Kasumi-1 (cell line): ENCODE results near the gene EFTUD2.

ENCODE experiments used
- DNase-seq, 2 experiments: peaks; one replicate each; lab custom pipeline; 2025; lab: John Stamatoyannopoulos, UW

Gene EFTUD2

DNA sequence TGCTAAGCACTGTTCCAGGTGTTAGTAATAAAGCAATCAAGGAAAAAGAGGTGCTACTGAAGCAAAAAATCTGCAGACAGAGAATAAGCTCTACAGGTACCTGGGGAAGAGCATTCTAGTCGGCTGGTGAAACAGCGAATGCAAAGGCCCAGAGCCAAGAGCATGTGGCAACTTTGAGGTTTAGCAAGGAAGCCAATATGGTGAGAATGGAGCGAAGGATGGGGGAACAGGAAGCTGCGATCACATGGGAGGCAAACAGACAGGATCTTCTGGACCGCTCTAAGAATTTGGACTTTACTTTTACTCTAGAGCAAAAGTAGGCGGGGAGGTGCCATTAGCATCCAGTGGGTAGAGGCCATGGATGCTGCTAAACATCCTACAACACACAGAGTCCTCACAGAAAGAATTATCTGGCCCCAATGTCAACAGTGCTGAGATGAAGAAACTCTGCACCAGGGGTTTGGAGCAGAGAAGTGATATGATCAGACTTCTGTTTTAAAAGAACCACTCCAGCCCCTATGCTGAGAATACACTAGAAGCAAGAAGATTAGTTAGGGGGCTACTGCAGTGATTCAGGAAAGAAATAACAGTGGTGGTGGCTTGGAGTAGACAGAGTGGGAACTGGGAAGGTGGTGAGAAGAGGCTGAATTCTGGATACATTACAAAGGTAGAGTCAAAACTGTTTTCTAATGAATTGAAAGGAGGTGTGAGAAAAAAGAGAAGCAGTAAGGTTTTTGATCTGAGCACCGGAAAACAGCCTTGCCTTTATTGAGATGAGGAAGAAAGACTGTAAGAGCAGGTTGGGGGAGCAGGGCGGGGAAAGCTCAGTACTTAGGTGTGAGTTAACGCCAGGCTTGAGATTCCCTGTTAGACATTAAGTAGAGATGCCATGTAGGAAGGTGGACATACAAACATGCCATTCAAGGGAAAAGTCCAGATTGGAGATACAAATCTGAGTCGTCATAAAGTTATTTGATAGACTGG is 11.0 kb downstream of the EFTUD2 start:
- peak; percentile 71 to 79 for DNase-seq

DNA sequence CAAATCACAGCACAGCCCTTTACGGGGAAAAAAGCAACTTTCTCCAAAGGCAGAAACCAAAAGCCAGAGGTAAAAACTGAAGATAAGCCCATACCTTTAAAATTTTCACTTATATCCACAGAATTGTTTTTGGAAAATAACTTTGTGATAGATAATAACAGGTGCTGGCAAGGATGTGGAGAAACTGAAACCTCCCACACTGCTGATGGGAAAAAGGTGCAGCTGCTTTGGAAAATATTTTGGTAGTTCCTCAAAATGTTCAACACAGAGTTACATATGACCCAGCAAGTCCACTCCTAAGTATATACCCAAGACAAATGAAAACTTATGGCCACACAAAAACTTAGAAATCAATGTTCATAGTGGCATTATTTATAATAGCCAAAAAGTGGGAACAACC is 12.2 kb downstream of the EFTUD2 start:
- DNase-seq, result no peak

GRCh38 chr17:44884941-44885340 is 14.3 kb downstream of the EFTUD2 start:
- no peak for DNase-seq

DNA sequence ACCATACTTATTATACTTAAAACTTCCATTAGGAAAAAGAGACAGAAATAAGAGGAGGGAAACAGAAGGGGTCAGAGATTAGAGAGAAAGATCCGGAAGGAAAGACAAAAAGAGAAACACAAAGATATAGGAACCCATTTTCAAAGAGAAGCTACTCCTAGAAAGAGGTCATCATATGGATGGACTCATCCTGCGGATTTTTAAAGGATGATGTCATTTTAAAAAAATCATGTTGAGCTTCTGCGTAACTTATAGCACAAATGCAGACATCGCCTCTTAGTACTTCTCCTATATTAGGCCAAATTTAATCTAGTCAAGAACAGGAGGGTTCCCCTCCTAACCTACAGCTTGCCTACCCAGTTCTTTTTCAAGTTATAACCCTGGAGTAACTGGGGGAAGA is 18.1 kb downstream of the EFTUD2 start:
- DNase-seq, result no peak

DNA sequence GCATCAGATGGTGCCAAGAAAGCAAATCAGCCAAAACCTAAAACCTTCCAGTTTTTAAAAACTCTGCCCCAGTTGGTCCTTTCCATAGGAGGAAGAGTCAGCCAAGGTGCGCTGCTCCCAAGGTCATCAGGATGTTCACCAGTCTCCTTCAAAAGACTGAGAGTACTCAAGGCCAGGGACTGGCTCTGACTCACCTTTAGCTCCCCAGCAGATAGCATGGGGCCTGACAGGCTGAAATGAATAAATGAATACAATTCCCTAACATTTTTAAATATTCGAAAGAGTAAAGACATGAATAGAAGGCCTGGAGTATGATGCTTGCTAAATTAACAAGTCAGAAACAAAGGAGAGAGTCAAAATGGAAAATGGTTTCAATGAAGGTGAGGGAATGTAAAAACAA is 19.2 kb downstream of the EFTUD2 start:
- no peak for DNase-seq

- DNase-seq, result no peak
Measured at GRCh38 chr17:44879376-44879775, 19.9 kb downstream of the EFTUD2 start.

DNA sequence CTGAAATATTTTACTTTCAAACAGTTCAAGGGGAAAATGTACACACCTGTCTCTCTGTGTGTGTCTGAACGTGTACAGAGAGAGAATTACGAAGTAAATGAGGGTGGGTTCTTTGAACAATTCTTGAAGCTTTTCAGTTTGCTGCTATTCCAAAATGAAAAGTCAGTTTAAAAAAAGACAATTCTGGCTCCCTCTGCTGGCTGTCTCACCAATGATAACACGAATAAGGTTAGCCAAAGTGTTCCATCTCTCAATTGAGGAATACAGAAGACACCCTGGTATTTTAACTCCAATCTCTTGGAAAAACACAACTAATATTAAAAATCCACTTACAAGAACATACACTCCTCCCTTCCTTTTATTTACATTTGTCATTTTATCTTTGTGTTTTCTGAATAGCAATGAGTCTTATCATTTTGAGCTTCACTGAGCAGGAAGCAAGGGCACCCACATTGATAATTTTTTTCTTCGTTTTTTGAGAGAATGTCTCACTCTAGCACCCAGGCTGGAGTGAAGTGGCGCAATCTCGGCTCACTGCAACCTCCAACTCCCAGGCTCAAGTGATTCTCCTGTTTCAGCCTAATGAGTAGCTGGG is 20.5 kb downstream of the EFTUD2 start:
- DNase-seq, result peak; percentile 46 to 62

DNA sequence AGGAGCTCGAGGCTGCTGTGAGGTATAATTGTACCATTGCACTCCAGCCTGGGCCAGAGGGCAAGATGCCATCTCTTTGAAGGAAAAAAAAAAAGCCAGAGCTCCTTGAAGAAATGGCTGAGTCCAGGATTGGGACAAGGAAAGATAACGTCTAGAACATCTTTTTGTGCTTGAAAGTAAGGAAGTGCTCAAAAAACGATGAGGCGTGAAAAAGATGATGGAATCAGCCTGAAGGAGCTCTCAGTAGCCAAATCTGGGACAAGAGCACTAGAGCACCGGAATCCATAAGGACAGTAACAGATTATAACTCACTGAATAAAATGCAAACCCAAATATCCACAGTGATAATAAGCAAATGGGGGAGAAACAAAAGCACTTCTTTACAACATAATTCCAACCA is 22.1 kb downstream of the EFTUD2 start:
- DNase-seq, result no peak

DNA sequence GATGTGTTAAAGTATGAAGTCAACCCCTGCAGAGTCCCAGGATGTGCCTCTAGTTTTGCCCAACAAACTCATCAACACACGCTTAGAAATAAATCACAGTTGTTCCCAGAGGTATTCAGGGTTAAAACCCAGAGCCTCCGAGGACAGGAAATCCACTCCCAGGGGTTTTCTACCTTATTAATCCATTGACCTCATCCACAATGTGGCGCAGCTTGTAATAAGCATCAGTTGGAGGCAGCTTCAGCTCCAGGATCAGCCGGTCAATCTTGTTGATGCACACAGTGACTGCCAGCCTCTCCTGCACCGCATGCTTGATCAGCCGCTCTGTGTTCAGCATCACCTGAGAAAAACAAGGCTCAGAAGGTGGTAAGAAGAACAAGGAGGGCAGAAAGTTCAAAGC is 23.5 kb downstream of the EFTUD2 start:
- no peak for DNase-seq

DNA sequence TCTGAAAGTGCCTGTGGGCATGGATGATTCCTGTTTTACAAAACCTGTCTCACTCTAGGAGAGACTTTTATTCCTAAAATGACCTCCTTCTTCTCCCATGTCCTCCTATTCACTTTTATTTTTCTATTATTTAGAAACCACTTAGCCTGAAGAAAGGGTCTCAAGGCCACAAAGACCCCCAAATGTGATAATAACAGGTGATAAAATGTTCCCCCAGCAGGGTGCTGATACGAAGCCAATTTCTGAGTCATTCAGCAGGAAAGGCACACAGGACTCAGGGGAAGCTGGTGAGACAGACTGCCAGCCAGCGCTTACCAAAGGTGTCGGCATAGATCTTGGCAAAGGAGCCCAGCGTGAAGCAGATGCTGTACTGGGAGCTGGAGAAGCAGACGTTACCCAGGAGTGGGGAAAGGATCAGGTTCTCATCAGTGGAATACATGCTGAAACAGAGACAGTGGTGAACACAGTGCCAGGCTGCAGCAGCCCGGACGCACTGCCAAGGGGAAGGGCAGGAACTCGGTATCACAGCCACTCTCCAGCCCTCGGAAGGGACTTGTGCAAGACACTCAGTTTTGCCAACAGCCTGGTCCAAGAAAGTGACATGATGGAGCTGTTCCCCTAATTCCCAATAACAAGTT is 27.0 kb downstream of the EFTUD2 start:
- no peak for DNase-seq

DNA sequence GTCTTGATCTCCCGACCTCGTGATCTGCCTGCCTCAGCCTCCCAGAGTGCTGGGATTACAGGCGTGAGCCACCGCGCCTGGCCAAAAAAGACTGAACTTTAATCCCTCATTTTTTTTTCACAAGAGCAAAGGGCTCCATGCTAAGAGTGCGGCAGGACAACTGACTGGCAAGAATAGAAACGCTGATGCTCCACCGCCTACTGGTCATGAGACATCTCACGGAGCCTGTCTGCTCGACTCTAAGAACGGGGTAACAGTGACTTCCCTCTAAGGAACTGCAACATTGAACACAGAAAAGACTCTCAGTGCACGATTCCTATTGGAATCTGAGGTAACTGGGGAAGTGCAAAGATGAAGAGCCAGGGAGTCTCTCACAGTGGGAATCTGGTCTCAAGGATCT is 27.7 kb downstream of the EFTUD2 start:
- DNase-seq, result no peak

- no peak for DNase-seq
Measured at GRCh38 chr17:44867841-44868240, 31.4 kb downstream of the EFTUD2 start.

GRCh38 chr17:44865931-44866330 is 33.3 kb downstream of the EFTUD2 start:
- no peak for DNase-seq

- peak; percentile 71 to 79 for DNase-seq
Measured at GRCh38 chr17:44865231-44865660, 34.0 kb downstream of the EFTUD2 start.

GRCh38 chr17:44864831-44865230 is 34.4 kb downstream of the EFTUD2 start:
- no peak for DNase-seq

- no peak for DNase-seq
Measured at GRCh38 chr17:44863061-44863918, 36.0 kb downstream of the EFTUD2 start.

- no peak for DNase-seq
Measured at GRCh38 chr17:44862278-44862914, 36.8 kb downstream of the EFTUD2 start.

- no peak for DNase-seq
Measured at GRCh38 chr17:44859701-44860100, 39.5 kb downstream of the EFTUD2 start.

- no peak for DNase-seq
Measured at GRCh38 chr17:44854192-44854591, 45.1 kb downstream of the EFTUD2 start.

DNA sequence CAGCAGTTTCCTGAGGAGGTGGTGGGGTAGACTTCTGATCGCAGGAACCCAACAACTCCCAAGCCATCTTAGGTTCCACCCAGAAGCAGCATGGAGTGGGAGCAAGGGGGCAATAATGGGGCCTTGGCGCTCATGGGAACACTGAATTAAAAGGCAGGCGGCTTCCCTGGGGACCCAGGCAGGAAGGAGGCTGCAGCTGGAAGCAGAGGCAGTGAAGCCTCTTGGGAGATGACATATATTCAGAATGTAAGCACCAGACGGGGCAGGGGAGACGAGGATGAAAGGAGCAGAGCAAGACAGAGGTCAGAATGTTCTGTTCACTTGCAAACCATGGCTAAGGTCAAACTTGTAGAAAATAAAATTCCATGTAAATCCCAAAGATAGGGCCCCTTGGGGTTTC is 48.6 kb downstream of the EFTUD2 start:
- DNase-seq, result no peak

GRCh38 chr17:44850025-44850424 is 49.2 kb downstream of the EFTUD2 start:
- DNase-seq, result no peak
